HEK293 (cell line): ENCODE results near the gene TMED7.

Experiments
- AEBP2 ChIP-seq: fragments of 450-650 bp; formaldehyde crosslinking; IDR thresholded peaks from 2 replicates; pipeline ENCODE4 v1.5.1; 2016; ENCODE audit warnings: missing biosample characterization, missing genetic modification characterization, borderline replicate concordance
- CTCF ChIP-seq: fragments of 450-650 bp; formaldehyde crosslinking; IDR thresholded peaks from 2 replicates; pipeline ENCODE4 v1.5.1; 2016; ENCODE audit warnings: missing biosample characterization, missing genetic modification characterization
- ELK4 ChIP-seq: IDR thresholded peaks from 2 replicates; pipeline ENCODE4 v1.6.1; 2011; ENCODE audit warnings: mild to moderate bottlenecking, low read depth, low read length, borderline replicate concordance
- HOXA7 ChIP-seq: sonication (generic); formaldehyde crosslinking; IDR thresholded peaks from 2 replicates; pipeline ENCODE4 v1.8.1; 2022; ENCODE audit warnings: missing genetic modification reagents, borderline replicate concordance
- ZBTB21 ChIP-seq: fragments of 450-650 bp; formaldehyde crosslinking; IDR thresholded peaks from 2 replicates; pipeline ENCODE4 v1.5.1; 2017; ENCODE audit warnings: missing biosample characterization, missing genetic modification characterization
- ZNF274 ChIP-seq, 2 experiments: fragments of 200-500 bp in 1 of 2; fragments of 450-650 bp in 1 of 2; sonication (Bioruptor generic) in 1 of 2; formaldehyde crosslinking in 1 of 2; IDR thresholded peaks; 2 replicates each; pipeline versions ENCODE4 v1.5.1 to v1.6.1; 2014 to 2016; ENCODE audit warnings: borderline replicate concordance in 1 of 2, inconsistent platforms in 1 of 2, low read length in 1 of 2, missing biosample characterization in 1 of 2, missing genetic modification characterization in 1 of 2
- ZNF776 ChIP-seq: fragments of 450-650 bp; formaldehyde crosslinking; IDR thresholded peaks from 2 replicates; pipeline ENCODE4 v1.5.0; 2017; ENCODE audit warnings: missing biosample characterization, missing genetic modification characterization, borderline replicate concordance
- ZNF777 ChIP-seq: fragments of 450-650 bp; formaldehyde crosslinking; IDR thresholded peaks from 2 replicates; pipeline ENCODE4 v1.5.1; 2017; ENCODE audit warnings: missing biosample characterization, missing genetic modification characterization, borderline replicate concordance
- ZNF792 ChIP-seq: fragments of 450-650 bp; formaldehyde crosslinking; IDR thresholded peaks from 2 replicates; pipeline ENCODE4 v1.5.1; 2016; ENCODE audit warnings: missing biosample characterization, missing genetic modification characterization
- ZSCAN30 ChIP-seq: fragments of 450-650 bp; IDR thresholded peaks from 2 replicates; pipeline ENCODE4 v1.5.1; 2018; ENCODE audit warnings: missing biosample characterization, mild to moderate bottlenecking, missing genetic modification characterization, moderate library complexity
- ZSCAN5A ChIP-seq: fragments of 450-650 bp; formaldehyde crosslinking; IDR thresholded peaks from 2 replicates; pipeline ENCODE4 v1.5.1; 2016; ENCODE audit warnings: missing biosample characterization, missing genetic modification characterization

- TF ChIP-seq CTCF (no peak), ZSCAN5A (tag by site-specific recombination) (no peak), ELK4 (no peak), ZBTB21 (tag by site-specific recombination) (no peak), ZNF777 (no peak), ZNF274 (IDR thresholded peaks at IDR 0.05; ENCODE audit: low read length) (no peak), ZNF274 (tag by site-specific recombination; IDR thresholded peaks at IDR 0.05; ENCODE audit: borderline replicate concordance) (no peak), HOXA7 (CRISPR knock-in tag) (no peak), AEBP2 (tag by site-specific recombination) (no peak), ZSCAN30 (tag by site-specific recombination) (no peak), ZNF792 (tag by site-specific recombination) (no peak), ZNF776 (tag by site-specific recombination) (no peak)
These were observed 39.2 kb downstream of the TMED7 start for GRCh38 chr5:115586525-115587146.
